OCI-LY7 (cell line): ENCODE measurements around the gene PAMR1. TPM values are rescaled to one million over a fixed set of nuclear protein-coding genes. Genes with fewer than 3 reads are reported as not detected.
A peak's percentile ranks its signal among the peaks of the same experiment; 100 is the strongest.

Experiments used
- BruUV-seq: library from RNA; stranded (reverse); fragments of 400-500 nt; replicated peaks from 2 replicates; lab custom pipeline; 2021; lab: Mats Ljungman, UMichigan
- CTCF ChIA-PET: fragments of 300-600 bp; sonication (Branson Sonifier 250); formaldehyde crosslinking; loops from one replicate; lab custom pipeline; 2022; ENCODE audit warnings: antibody characterized with exemption; ENCODE audit not compliant: unreplicated experiment; lab: Charles Lee
- POLR2A ChIA-PET: fragments of 300-600 bp; sonication (Branson Sonifier 250); formaldehyde crosslinking; loops from one replicate; lab custom pipeline; 2022; ENCODE audit warnings: antibody characterized with exemption; lab: Charles Lee
- DNase-seq: peaks from one replicate; pipeline ENCODE4 v3.0.0-alpha.2; 2015; ENCODE audit warnings: low spot score
- H2AFZ ChIP-seq: fragments of 200-600 bp; sonication (generic), shearing (Covaris generic); 2 replicates; pipeline ENCODE4 v1.6.1; 2014; ENCODE audit warnings: mild to moderate bottlenecking, antibody characterized with exemption, low read length, moderate library complexity
- H3K27ac ChIP-seq: fragments of 200-600 bp; sonication (generic); 2 replicates; pipeline ENCODE4 v1.5.1; 2014; ENCODE audit warnings: mixed run types, low read depth, mild to moderate bottlenecking, moderate library complexity, low read length, inconsistent platforms; ENCODE audit not compliant: poor library complexity, severe bottlenecking
- H3K36me3 ChIP-seq: fragments of 200-600 bp; sonication (generic); 2 replicates; pipeline ENCODE4 v1.6.1; 2014; ENCODE audit warnings: mild to moderate bottlenecking, antibody characterized with exemption, low read length, moderate library complexity, mixed read lengths; ENCODE audit not compliant: insufficient read depth
- H3K4me1 ChIP-seq: fragments of 200-600 bp; sonication (generic); 2 replicates; pipeline ENCODE4 v1.5.1; 2014; ENCODE audit warnings: mild to moderate bottlenecking, low read length; ENCODE audit not compliant: insufficient read depth, poor library complexity, severe bottlenecking
- H3K4me2 ChIP-seq: fragments of 200-600 bp; sonication (generic); 2 replicates; pipeline ENCODE4 v1.6.1; 2014; ENCODE audit warnings: mild to moderate bottlenecking, low read length
- H3K4me3 ChIP-seq: fragments of 200-600 bp; sonication (generic); 2 replicates; pipeline ENCODE4 v1.5.1; 2014; ENCODE audit warnings: mild to moderate bottlenecking, low read depth, low read length; ENCODE audit not compliant: poor library complexity, severe bottlenecking
- H3K79me2 ChIP-seq: fragments of 200-600 bp; sonication (generic); 2 replicates; pipeline ENCODE4 v1.6.1; 2016; ENCODE audit warnings: low read depth, mild to moderate bottlenecking, low read length, moderate library complexity, mixed read lengths; ENCODE audit not compliant: insufficient read depth
- H3K9me2 ChIP-seq: fragments of 200-600 bp; sonication (generic); 2 replicates; pipeline ENCODE4 v1.6.1; 2016; ENCODE audit warnings: mild to moderate bottlenecking, low read length, mixed read lengths; ENCODE audit not compliant: insufficient read depth
- H3K9me3 ChIP-seq: fragments of 200-600 bp; sonication (generic); 2 replicates; pipeline ENCODE4 v1.6.1; 2014; ENCODE audit warnings: mild to moderate bottlenecking, mixed run types, low read length, mixed read lengths
- H4K20me1 ChIP-seq: fragments of 200-600 bp; sonication (generic); 2 replicates; pipeline ENCODE4 v1.6.1; 2014; ENCODE audit warnings: mild to moderate bottlenecking, antibody characterized with exemption, low read length, moderate library complexity, mixed read lengths; ENCODE audit not compliant: insufficient read depth
- EZH2phosphoT487 ChIP-seq: fragments of 200-600 bp; sonication (generic); IDR thresholded peaks from 2 replicates; pipeline ENCODE4 v1.6.1; 2018; ENCODE audit warnings: low read depth, borderline replicate concordance, mild to moderate bottlenecking, mixed run types, antibody characterized with exemption, low read length, moderate library complexity, mixed read lengths
- intact Hi-C: fragments of 100-400 bp; cut with micrococcal nuclease; formaldehyde crosslinking; loops from one replicate; pipeline ENCODE4 v1.10.0; 2022; ENCODE audit not compliant: unreplicated experiment
- total RNA-seq, 2 experiments: library from RNA; depleted of rRNA in 1 of 2; stranded (reverse); fragments of >200 nt in 1 of 2; shearing (Covaris generic) in 1 of 2; gene quantifications; 2 replicates each; pipeline ENCODE4 v1.2.3, GENCODE V29; 2014 to 2022
- TF ChIP-seq, protein P1 (sequence below): fragments of 200-600 bp; sonication (generic); conservative IDR thresholded peaks from 2 replicates; pipeline ENCODE4 v1.5.1; 2014; ENCODE audit warnings: mild to moderate bottlenecking, antibody characterized with exemption, low read length, moderate library complexity, mixed read lengths

The PAMR1 gene
- total RNA-seq, 2 experiments from 2014 or later, result not detected

GRCh38 chr11:35407041-35407440, 118.4 kb downstream of the PAMR1 start:
- Histone ChIP-seq H2AFZ (no peak overlapping the region), H3K79me2 (no peaks in the 10 kb centered on the region), H3K9me3 (no peaks in the 10 kb centered on the region), H4K20me1 (no peaks in the 10 kb centered on the region), H3K4me1 (no peaks in the 10 kb centered on the region), H3K4me2 (no peak overlapping the region), H3K36me3 (no peaks in the 10 kb centered on the region), H3K9me2 (no peaks in the 10 kb centered on the region), H3K27ac (no peak overlapping the region), H3K4me3 (no peak overlapping the region)
- no peak for TF ChIP-seq EZH2phosphoT487
- TF ChIP-seq, protein P1, sequence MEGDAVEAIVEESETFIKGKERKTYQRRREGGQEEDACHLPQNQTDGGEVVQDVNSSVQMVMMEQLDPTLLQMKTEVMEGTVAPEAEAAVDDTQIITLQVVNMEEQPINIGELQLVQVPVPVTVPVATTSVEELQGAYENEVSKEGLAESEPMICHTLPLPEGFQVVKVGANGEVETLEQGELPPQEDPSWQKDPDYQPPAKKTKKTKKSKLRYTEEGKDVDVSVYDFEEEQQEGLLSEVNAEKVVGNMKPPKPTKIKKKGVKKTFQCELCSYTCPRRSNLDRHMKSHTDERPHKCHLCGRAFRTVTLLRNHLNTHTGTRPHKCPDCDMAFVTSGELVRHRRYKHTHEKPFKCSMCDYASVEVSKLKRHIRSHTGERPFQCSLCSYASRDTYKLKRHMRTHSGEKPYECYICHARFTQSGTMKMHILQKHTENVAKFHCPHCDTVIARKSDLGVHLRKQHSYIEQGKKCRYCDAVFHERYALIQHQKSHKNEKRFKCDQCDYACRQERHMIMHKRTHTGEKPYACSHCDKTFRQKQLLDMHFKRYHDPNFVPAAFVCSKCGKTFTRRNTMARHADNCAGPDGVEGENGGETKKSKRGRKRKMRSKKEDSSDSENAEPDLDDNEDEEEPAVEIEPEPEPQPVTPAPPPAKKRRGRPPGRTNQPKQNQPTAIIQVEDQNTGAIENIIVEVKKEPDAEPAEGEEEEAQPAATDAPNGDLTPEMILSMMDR, result no peak
- no TSS peak for BruUV-seq
- intact Hi-C loops, result no loop called here
- POLR2A ChIA-PET, result interaction anchor here (0.6 kb wide), 1 partner anchor 198 kb away, joined by 3 read pairs; no protein-coding TSS in a partner anchor
- CTCF ChIA-PET, result no interaction called here
- no peak for DNase-seq

DNA sequence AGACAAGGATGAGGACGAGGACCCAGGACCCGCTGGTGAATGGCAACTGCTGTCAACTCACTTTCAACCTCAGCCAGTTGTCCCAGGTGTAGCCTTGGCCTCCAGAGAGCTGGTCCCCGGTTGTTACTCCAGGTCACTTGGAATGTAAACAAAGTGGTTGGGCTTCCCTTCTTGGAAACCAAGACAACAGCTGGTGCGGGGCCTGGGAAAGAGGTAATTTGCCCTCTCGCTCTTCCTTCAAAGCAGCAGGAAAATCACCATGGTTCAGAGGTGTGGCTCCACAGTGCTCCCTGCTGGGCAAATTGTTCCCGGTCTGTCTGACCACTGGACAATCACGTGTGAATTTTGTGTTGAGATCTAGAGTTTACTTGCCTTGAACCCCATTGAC, 121.0 kb downstream of the PAMR1 start:
- H4K20me1 ChIP-seq, result no peaks in the 10 kb centered on the region
- intact Hi-C loops, result no loop called here
- no peak overlapping the region for H3K27ac ChIP-seq
- H3K79me2 ChIP-seq, result no peaks in the 10 kb centered on the region
- H3K4me3 ChIP-seq, result no peak overlapping the region
- H3K36me3 ChIP-seq, result no peaks in the 10 kb centered on the region
- H3K4me2 ChIP-seq, result no peak overlapping the region
- H3K4me1 ChIP-seq, result no peaks in the 10 kb centered on the region
- DNase-seq, result no peak
- H3K9me3 ChIP-seq, result no peaks in the 10 kb centered on the region
- ChIA-PET CTCF (interaction anchor here (0.6 kb wide), 1 partner anchor 511 kb away, joined by 3 read pairs; no protein-coding TSS in a partner anchor), POLR2A (no interaction called here)
- no peak overlapping the region for H2AFZ ChIP-seq
- BruUV-seq, result no TSS peak
- H3K9me2 ChIP-seq, result no peaks in the 10 kb centered on the region
- TF ChIP-seq, protein P1, result peak; percentile 62
- TF ChIP-seq EZH2phosphoT487, result no peak

DNA sequence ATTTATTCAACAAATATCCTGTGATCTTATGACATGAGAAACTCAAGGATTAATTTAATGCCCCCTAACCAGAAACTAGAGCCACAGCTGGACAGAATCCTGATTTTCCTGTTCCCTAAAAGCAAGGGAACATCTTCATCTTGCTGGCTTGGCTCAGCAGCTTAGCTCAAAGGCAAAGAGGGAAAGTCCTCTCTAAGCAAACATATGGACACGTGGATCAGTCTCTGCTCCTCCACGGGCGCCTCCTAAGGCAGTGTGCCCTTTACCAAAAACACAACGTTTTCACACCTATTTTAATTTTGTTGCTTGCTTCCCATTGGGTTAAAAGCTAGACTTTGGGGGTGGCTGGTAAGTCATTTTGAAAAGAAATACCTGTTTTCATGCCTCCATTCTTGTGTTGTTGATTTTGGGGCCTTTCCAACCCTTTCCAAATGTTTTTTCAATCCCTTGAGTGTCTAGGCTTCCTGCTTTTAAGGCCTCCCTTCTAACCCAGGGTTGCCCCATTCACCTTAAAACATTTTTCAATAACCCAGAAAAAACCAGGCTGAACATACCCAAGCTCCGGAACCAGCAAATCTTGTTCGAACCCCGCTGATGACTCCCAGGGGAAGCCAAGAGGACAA, 121.5 kb downstream of the PAMR1 start:
- H3K9me2 ChIP-seq, result no peaks in the 10 kb centered on the region
- no peak overlapping the region for H2AFZ ChIP-seq
- H3K36me3 ChIP-seq, result no peaks in the 10 kb centered on the region
- CTCF ChIA-PET, result no interaction called here
- H3K27ac ChIP-seq, result no peak overlapping the region
- H3K9me3 ChIP-seq, result no peaks in the 10 kb centered on the region
- TF ChIP-seq EZH2phosphoT487, result no peak
- TF ChIP-seq, protein P1, result no peak
- POLR2A ChIA-PET, result no interaction called here
- intact Hi-C loops, result no loop called here
- H3K79me2 ChIP-seq, result no peaks in the 10 kb centered on the region
- BruUV-seq, result no TSS peak
- no peak overlapping the region for H3K4me3 ChIP-seq
- no peaks in the 10 kb centered on the region for H4K20me1 ChIP-seq
- H3K4me2 ChIP-seq, result no peak overlapping the region
- no peak for DNase-seq
- no peaks in the 10 kb centered on the region for H3K4me1 ChIP-seq
